Heart left ventricle (tissue), 16 donors: ENCODE results near the gene SYK. TPM values are rescaled to one million over a fixed set of nuclear protein-coding genes. Genes with fewer than 3 reads are reported as not detected.
A peak's percentile ranks its signal among the peaks of the same experiment; 100 is the strongest.

ENCODE experiments used
- ATAC-seq, 4 donors: fragments of 200-7000 bp; cut with Tn5 transposase; one replicate each; pipeline ENCODE4 v1.9.1; 2020 to 2022; ENCODE audit warnings: moderate library complexity in 4 of 4, mild to moderate bottlenecking in 3 of 4, moderate number of reproducible peaks in 1 of 4
- DNase-seq, 5 donors: peaks; one replicate each; pipeline ENCODE4 v3.0.0-alpha.2; 2020
- H3K27ac ChIP-seq, 12 donors: fragments of 200-600 bp; sonication (generic) in 4 of 12; one replicate each; pipeline versions ENCODE4 v1.5.0 to v1.8.0; 2016 to 2022; ENCODE audit warnings: mild to moderate bottlenecking in 2 of 12
- H3K27me3 ChIP-seq, 9 donors: fragments of 200-600 bp; sonication (generic) in 2 of 9; one replicate each; pipeline versions ENCODE4 v1.5.1 to v1.8.0; 2016 to 2022; ENCODE audit warnings: mild to moderate bottlenecking in 3 of 9
- H3K36me3 ChIP-seq, 9 donors: fragments of 200-600 bp; sonication (generic) in 2 of 9; one replicate each; pipeline versions ENCODE4 v1.5.0 to v1.8.0; 2018 to 2022; ENCODE audit warnings: mild to moderate bottlenecking in 2 of 9
- H3K4me1 ChIP-seq, 12 donors: fragments of 200-600 bp; sonication (generic) in 4 of 12; one replicate each; pipeline versions ENCODE4 v1.5.0 to v1.8.0; 2016 to 2022; ENCODE audit warnings: mild to moderate bottlenecking in 3 of 12
- H3K4me3 ChIP-seq, 12 donors: fragments of 200-600 bp; sonication (generic) in 4 of 12; one replicate each; pipeline versions ENCODE4 v1.5.0 to v1.8.0; 2017 to 2022; ENCODE audit warnings: mild to moderate bottlenecking in 9 of 12, moderate library complexity in 4 of 12
- H3K9me3 ChIP-seq, 12 donors: fragments of 200-600 bp; sonication (generic) in 4 of 12; one replicate each; pipeline versions ENCODE4 v1.5.0 to v1.8.0; 2016 to 2022; ENCODE audit warnings: mild to moderate bottlenecking in 1 of 12
- CTCF ChIP-seq, 12 donors: fragments of 200-600 bp; sonication (generic) in 4 of 12; IDR thresholded peaks; one replicate each; pipeline versions ENCODE4 v1.5.0 to v1.8.0; 2018 to 2022; ENCODE audit warnings: antibody characterized with exemption in 12 of 12, mild to moderate bottlenecking in 5 of 12
- POLR2A ChIP-seq, 2 donors: fragments of 450-650 bp; IDR thresholded peaks; one replicate each; pipeline ENCODE4 v1.6.1; 2017; ENCODE audit warnings: antibody characterized with exemption in 2 of 2, mild to moderate bottlenecking in 2 of 2, moderate library complexity in 2 of 2
- WGBS, 4 donors: extraction: QIAGEN DNeasy Blood & Tissue Kit in 2 of 4; methylation state at CpG; one replicate each; pipeline versions ENCODE4 v1.1.5 to v1.1.7; 2013 to 2018; 5-methylcytosine and 5-hydroxymethylcytosine counted together
- intact Hi-C, 10 donors: fragments of 100-400 bp; cut with DNase I; formaldehyde crosslinking; loops; one replicate each; pipeline versions ENCODE4 v1.11.1 to v1.14.2; 2022
- polyA plus RNA-seq, 2 donors: library from polyadenylated mRNA; stranded (reverse); fragments of 200-250 nt; gene quantifications; one replicate each; pipeline ENCODE4 v1.2.3, GENCODE V29; 2013
- total RNA-seq, 9 donors: library from RNA; depleted of rRNA in 2 of 9; stranded (reverse); fragments of >200 nt in 2 of 9; fragmentation: NEBNext Ultra II Directional in 3 of 9; extraction: Animal tissue kit (Norgen Biotek cat#: 25700) in 3 of 9; gene quantifications; one replicate each; pipeline versions ENCODE4 v1.1.0 to v1.2.4, GENCODE V29; 2016 to 2023
- donor health status: ischemic (EF 13 %, LVEDD 7.1; RV severe dilation, severe dysfunction).
- donor health status: healthy with polysubstance abuse.
- donor health status: DM: no; HTN: yes; CAD: no.
- donor health status: DM: no; HTN: no; CAD: no.
- donor health status: ischemic (EF 25% LVEDD 6.9; RV normal size, moderate dysfunction).
- donor health status: ischemic (EF 25% LVEDD 5.7; RV mildly dilated, moderate dysfunction).
- donor health status: healthy.
- donor health status: DM: yes; HTN: yes; CAD: no.
- donor health status: ischemic (EF 35%, LVEDD 5.7; RV mildly dilated, moderate dysfunction).
- donor health status: nonischemic (EF 11% LVEDD 7.7; RV severe dilation, severe dysfunction).
- donor health status: DM: yes; HTN: yes; CAD: no.
- donor health status: PGD.
- donor health status: ischemic (EF 29% LVEDD 5.4; RV normal size, mild dysfunction).
- donor health status: nonischemic (EF 23%, LVEDD 6.1; RV moderate dilation, normal function).

SYK gene
- total and polyA plus RNA-seq, 11 donors = 0.53 to 41.3 (median 2.4) TPM

DNA sequence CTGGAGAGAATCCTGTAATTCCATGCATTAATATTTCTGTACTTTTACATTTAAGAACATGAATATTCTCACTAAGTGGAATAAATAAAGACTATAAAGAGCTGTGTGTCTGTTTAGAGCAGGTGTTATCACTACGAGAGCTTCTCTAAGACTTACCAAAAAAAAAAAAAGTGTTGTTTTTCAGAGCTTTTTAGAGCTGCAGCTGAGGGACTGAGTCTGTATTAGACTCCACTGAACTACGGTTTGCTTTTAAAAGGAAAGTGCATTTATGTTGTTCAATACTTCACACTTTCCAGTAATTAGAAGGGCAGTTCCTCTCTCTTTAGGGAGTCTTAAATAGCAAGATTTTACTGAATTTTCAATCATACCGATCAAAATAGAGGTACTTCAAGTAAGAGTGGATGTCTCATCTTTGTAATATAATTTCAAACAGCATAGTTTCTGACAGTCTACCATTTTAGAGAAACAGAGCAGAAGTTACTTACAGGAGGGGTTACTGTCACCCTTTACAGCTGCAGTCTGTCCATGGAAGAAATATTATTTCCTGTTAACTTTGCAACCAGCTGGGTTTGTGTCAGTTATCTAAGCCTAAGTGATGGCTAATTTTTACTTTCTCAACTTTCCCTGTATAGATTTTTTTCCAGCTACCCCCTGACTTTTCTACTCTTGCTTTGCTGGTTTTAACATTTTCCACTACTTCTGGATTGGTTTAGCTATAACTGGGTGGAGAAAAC, 2.4 kb downstream of the SYK start:
- Histone ChIP-seq H3K4me1 (peaks cover 0 to 70% (median 7%) of the 10 kb centered on the region in 12 donors), H3K4me3 (peak overlapping the region in 6 of 12 donors; percentile 1 to 68 (median 20)), H3K27ac (peak overlapping the region in 2 of 12 donors; percentile 20 to 72), H3K9me3 (no peaks in the 10 kb centered on the region), H3K27me3 (peaks cover 13 to 76% (median 30%) of the 10 kb centered on the region in 9 donors), H3K36me3 (no peaks in the 10 kb centered on the region)
- 67 to 70% (median 69%) methylated on average over 3 of the region's 3 CpGs for WGBS, 4 donors
- TF ChIP-seq POLR2A (IDR thresholded peaks at IDR 0.05) = no peak
- TF ChIP-seq CTCF (IDR thresholded peaks at IDR 0.05) = no peak
- DNase-seq = no peak
- no peak for ATAC-seq
- intact Hi-C loops = no loop called here

GRCh38 chr9:90805006-90805996, 3.7 kb downstream of the SYK start:
- no peak for TF ChIP-seq POLR2A (IDR thresholded peaks at IDR 0.05)
- TF ChIP-seq CTCF (IDR thresholded peaks at IDR 0.05) = no peak
- intact Hi-C loops = no loop called here
- no peaks in the 10 kb centered on the region for H3K9me3 ChIP-seq
- peaks cover 0 to 69% (median 7%) of the 10 kb centered on the region in 12 donors for H3K4me1 ChIP-seq
- peak overlapping the region in 1 of 12 donors; percentile 19 for H3K27ac ChIP-seq
- peaks cover 12 to 66% (median 25%) of the 10 kb centered on the region in 9 donors for H3K27me3 ChIP-seq
- ATAC-seq (no peak), DNase-seq (no peak)
- H3K36me3 ChIP-seq = no peaks in the 10 kb centered on the region
- peak overlapping the region in 1 of 12 donors; percentile 68 for H3K4me3 ChIP-seq
- 58 to 68% (median 64%) methylated on average over 6 of the region's 6 CpGs for WGBS, 4 donors

DNA sequence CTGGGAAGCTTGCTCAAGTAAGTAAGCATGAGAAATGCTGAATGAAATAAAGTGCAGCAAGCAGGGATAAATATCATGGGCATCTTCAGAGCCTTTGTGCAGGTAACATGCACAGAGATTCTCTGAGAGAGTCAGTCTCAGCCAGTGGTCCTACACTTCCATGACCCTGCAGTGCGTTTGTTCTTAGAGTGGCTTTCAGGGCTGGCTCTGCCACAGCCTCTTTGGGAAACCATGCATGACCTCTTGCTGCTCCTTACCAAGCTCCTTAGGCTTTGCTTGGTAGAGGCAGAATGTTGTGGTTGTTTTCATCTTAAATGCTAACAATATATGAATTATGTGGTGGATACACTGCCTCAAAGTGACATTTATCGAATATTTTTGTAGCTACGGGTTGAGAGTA, 5.4 kb downstream of the SYK start:
- WGBS, 4 donors = 70 to 89% (median 75%) methylated on average over 3 of the region's 3 CpGs
- intact Hi-C loops = no loop called here
- Histone ChIP-seq H3K9me3 (no peaks in the 10 kb centered on the region), H3K4me3 (no peak overlapping the region), H3K36me3 (no peaks in the 10 kb centered on the region), H3K27me3 (peaks cover 1 to 49% (median 13%) of the 10 kb centered on the region in 9 donors), H3K4me1 (peaks cover 0 to 52% (median 0%) of the 10 kb centered on the region in 12 donors), H3K27ac (no peak overlapping the region)
- no peak for ATAC-seq
- TF ChIP-seq CTCF (IDR thresholded peaks at IDR 0.05) (no peak), POLR2A (IDR thresholded peaks at IDR 0.05) (no peak)
- no peak for DNase-seq

- DNase-seq (no peak), ATAC-seq (peak in 1 of 4 donors; percentile 18)
- WGBS, 4 donors = 68 to 75% (median 69%) methylated on average over 6 of the region's 6 CpGs
- no peak for TF ChIP-seq POLR2A (IDR thresholded peaks at IDR 0.05)
- TF ChIP-seq CTCF (IDR thresholded peaks at IDR 0.05) = no peak
- intact Hi-C loops = no loop called here
- Histone ChIP-seq H3K4me1 (peaks cover 0 to 53% (median 0%) of the 10 kb centered on the region in 12 donors), H3K36me3 (no peaks in the 10 kb centered on the region), H3K4me3 (no peak overlapping the region), H3K9me3 (no peaks in the 10 kb centered on the region), H3K27me3 (peaks cover 0 to 39% (median 0%) of the 10 kb centered on the region in 9 donors), H3K27ac (peak overlapping the region in 1 of 12 donors; percentile 60)
Measured at GRCh38 chr9:90808398-90808797, 6.8 kb downstream of the SYK start.
